HCT116 (cell line): ENCODE measurements around the gene YIF1B.

Source experiments
- ATF3 ChIP-seq: IDR thresholded peaks from 2 replicates; pipeline ENCODE4 v1.6.1; 2012
- CTCF ChIP-seq, 3 experiments: fragments of 200-600 bp in 1 of 3; sonication (generic) in 1 of 3; IDR thresholded peaks in 2 of 3; conservative IDR thresholded peaks in 1 of 3; 2 replicates each; pipeline ENCODE4 v1.5.1; 2012 to 2017; ENCODE audit warnings: low read depth in 2 of 3, low read length in 2 of 3, antibody characterized with exemption in 1 of 3, borderline replicate concordance in 1 of 3, control low read depth in 1 of 3, mild to moderate bottlenecking in 1 of 3, mixed read lengths in 1 of 3, mixed run types in 1 of 3, moderate library complexity in 1 of 3; ENCODE audit not compliant: insufficient read depth in 1 of 3
- POLR2A ChIP-seq: IDR thresholded peaks from 2 replicates; pipeline ENCODE4 v1.7.0; 2011; ENCODE audit warnings: borderline replicate concordance; ENCODE audit not compliant: insufficient read depth, insufficient read length; ENCODE audit errors: extremely low read depth
- POLR2AphosphoS5 ChIP-seq: IDR thresholded peaks from 2 replicates; pipeline ENCODE4 v1.6.1; 2011; ENCODE audit warnings: mild to moderate bottlenecking, low read depth, low read length, moderate library complexity
- YY1 ChIP-seq: IDR thresholded peaks from 2 replicates; pipeline ENCODE4 v1.6.1; 2011; ENCODE audit warnings: low read length, low read depth, moderate library complexity, mild to moderate bottlenecking; ENCODE audit not compliant: insufficient replicate concordance; ENCODE audit errors: extremely low read depth

- TF ChIP-seq CTCF (IDR thresholded peaks at IDR 0.05 in 2 of 3, conservative IDR thresholded peaks at IDR 0.05 in 1 of 3; ENCODE audit: borderline replicate concordance in 1 of 3, insufficient read depth in 1 of 3, low read depth in 2 of 3, low read length in 2 of 3) = no peak
- TF ChIP-seq POLR2A = no peak
- no peak for TF ChIP-seq YY1
- TF ChIP-seq POLR2AphosphoS5 = no peak
- no peak for TF ChIP-seq ATF3
Observed at GRCh38 chr19:38333245-38333644, 17.5 kb upstream of the YIF1B start.
